HG02588 (cell line): ENCODE results near the gene SMURF1.

Experiments used
- ATAC-seq: cut with Tn5 transposase; IDR thresholded peaks from one replicate; pipeline ENCODE4 v1.9.1; 2021; ENCODE audit warnings: mild to moderate bottlenecking, moderate library complexity; ENCODE audit not compliant: unreplicated experiment

Gene SMURF1

DNA sequence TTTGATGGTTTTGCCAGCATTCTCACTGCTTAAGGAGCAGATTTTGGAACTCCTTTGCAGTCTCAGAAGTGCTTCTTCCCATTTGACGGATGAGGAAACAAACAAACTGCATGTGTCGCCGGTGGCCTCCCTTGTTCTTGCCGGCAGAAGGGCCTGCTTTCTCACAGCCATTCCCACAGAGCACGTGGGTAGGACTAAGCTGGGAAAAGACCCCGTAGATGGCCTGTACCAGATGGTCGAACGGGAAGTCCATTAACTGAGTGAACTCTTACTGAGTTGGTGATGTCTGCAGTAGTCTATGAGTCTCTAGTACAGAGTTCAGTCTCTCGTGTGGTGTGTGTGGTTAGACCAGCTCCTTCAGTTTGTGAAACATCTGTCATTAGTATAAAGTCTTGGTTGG, 133.6 kb downstream of the SMURF1 start:
- no peak for ATAC-seq

DNA sequence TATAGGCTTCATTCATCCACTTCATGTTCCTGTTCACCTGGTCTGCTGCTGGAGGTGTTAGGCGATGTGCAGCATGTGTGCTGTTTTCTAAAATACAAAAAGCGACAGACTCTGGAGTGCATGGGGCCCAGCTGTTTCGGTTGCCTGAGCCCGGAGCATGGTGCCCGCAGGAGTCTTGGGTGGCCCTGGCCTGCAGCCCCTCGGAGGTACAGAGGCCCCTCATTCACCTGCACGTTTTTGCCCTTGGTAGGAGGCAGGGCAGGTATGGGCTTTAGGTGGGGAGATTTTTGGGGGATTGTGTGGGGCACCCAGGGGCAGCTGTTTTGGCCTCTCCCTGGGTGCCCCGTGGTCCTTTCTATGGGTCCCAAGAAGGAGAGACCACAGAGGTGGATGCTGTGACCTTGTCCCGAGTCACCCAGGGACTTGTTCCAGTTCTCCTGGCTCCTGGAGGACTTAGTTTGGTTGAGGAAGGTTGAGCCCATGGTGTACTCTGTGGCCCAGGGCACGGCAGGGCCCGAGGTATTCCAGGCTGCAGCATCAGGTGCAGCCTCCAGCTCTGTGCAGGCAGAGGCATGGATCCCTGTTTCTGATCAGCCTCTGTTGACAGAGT, 134.9 kb downstream of the SMURF1 start:
- ATAC-seq: no peak

DNA sequence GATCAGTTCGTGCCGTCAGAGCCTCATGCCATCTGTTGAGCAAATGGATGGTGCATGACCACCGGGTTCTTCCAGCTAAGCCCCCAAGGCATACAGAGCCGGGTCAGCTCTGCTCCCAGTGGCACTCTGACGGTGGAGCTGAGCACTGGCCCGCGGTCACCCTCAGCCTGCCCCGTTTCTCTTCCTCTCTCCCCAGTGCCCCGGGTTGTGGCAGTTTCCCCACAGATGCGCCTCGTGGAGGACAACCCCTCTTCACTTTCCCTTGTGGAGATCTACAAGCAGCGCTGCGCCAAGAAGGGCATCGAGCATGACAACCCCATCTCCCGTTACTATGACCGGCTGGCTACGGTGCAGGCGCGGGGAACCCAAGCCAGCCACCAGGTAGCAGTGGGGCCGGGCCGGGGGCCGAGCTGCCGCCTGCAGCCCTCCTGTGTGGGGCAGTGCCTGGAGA, 135.7 kb downstream of the SMURF1 start:
- ATAC-seq: no peak

DNA sequence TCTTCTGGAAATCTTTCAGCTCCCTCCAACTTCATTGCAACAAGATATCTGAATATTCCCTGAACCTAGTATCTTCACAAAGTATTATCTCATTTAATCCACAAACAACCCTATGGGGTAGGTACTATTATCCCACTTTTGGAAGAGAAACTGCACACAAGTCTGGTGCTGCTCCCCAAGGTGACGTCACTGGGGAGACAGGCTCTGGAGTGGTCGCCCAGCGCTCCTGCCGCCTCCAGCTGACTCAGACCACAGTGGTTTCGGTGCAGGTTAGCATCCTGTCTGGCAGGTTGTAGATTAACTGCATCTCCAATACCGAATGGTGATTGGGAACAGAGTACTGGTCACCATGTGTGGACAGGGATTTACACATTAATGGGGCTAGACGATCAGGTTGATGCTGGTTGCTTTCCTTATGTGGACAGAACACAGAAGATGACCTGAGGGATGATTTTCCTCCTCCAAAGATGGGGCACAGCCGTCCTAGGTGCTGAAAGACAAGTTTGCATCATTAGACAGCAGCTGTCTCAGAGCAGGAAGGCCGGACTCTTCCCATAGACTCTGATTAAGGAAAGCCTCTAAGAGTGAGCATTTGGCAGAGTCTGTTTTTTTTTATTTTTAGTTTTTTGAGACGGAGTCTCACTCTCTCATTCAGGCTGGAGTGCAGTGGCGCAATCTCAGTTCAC, 137.0 kb downstream of the SMURF1 start:
- no peak for ATAC-seq

DNA sequence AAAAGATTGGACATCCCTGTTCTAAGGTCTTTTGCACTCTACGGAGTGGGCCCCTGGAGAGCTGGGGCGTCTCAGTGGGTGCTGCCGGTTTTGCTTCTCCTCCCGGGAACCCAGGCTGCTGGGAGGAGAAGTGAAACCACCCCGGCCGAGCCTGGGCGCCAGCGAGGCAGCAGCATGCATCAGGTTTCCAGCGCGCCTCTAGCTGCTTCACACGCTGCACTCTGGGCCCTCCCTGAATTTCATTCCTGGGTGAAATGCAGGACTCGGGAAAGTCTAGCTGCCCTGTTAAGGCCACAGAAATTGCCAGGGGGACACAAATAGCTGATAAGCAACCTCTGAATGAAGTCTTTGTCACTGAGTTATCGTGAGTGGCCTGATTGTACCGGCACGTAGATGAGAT, 138.1 kb downstream of the SMURF1 start:
- no peak for ATAC-seq

DNA sequence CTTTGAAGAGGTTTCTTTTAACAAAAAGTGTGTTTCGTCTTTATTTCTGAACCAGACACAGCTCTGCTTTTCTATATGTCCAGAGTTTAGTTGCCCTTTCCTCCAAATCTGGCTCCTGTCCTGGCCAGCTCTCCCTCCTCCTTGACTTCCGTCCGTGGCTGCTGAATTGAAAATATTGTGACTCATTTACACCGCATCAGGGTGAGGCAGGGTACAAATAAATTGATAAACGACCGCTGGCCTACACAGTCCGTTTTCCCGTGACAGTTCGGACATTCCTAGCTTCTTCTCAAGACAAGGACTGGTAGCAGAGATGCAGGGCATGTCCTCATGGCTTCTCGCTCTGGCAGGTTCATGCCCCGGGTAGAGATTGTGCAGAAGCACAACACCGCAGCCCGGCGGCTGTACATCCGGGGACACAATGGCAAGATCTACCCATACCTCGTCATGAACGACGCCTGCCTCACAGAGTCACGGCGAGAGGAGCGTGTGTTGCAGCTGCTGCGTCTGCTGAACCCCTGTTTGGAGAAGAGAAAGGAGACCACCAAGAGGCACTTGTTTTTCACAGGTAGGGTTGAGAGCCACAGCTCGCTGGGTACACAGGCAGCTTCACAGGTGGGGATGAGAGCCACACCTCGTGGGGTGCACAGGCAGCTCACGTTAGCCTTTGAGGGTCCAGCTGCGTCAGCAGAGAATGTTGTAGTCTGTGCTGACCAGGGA, 139.0 kb downstream of the SMURF1 start:
- no peak for ATAC-seq

DNA sequence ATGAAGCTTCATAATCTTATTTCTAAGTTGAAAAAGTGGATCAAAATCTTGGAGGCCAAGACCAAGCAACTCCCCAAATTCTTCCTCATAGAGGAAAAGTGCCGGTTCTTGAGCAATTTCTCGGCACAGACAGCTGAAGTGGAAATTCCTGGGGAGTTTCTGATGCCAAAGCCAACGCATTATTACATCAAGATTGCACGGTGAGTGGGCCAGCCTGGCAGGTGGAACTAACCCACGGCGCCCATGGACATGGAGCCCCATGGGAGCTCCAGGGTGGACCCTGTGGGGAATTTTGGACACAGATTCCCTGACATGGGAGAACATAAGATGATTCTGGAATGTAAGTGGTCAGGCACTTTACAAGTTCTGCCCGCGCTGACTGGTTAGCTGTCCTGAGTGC, 139.7 kb downstream of the SMURF1 start:
- ATAC-seq: no peak

DNA sequence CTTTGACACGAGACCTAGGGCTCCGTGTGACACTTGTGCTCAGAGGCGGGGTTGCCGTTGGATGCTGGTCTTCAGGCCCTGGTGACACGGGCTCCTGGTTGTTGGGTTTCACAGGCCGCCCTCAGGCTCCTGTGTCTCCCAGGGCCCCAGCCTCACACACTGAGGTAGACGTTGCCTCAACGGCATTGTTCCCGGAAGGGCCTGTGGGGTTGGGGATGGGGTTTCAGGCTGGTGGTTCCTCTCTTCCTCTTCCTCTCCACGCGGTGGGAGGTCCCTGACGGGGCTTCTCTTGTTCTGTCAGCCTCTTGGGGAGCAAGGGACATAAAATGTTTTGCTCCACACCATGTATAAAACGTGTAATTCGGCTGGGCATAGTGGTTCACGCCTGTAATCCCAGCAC, 140.5 kb downstream of the SMURF1 start:
- ATAC-seq: no peak

DNA sequence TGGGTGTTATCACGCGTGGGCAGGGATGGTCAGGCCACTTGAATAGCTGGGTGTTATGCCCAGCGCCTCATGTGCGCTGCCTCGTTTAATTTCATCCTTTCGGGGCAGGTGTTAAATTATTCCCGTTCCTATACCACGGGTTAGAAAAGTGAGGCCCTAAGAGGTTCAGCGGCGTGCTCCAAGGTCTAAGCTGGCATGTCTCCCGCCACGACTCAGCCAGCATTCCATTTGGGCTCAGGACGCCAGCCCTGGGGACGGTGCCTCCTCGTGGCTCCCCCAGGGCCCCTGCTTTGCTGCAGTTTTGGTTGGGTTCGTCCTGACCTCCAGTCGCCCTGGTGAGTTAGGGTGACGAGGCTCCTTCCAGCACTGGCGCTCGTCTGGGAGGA, 141.1 kb downstream of the SMURF1 start:
- no peak for ATAC-seq

DNA sequence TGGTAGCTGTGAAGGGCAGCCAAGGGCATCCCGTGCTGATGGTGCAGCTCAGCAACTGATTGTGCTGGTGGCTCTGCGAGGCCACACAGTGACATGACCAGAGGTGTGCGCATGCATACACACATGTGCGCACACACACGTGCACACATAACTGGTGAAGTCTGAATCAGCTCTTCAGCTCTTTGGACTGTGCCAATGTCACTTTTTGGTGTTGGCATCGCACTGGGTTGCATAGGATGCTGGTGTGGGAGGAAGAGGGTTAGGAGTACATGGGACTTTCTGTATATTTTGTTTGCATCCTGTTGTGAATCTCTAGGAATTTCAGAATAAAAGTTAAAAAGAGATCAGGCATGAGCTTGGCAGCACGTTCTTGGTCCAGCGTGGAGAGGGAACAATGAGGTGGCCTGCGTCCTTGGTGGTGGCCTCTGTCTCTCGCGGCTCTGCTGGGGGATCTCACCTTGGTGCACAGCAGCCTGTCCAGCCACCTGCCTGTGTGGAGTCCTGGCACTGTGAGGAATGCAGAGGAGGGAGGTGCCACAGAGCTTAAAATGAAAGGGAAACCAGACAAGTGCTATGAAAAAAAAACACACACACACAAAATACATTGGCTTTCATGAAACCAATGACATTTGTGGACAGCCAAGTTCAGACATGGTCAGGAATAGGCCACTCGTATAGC, 141.6 kb downstream of the SMURF1 start:
- no peak for ATAC-seq

DNA sequence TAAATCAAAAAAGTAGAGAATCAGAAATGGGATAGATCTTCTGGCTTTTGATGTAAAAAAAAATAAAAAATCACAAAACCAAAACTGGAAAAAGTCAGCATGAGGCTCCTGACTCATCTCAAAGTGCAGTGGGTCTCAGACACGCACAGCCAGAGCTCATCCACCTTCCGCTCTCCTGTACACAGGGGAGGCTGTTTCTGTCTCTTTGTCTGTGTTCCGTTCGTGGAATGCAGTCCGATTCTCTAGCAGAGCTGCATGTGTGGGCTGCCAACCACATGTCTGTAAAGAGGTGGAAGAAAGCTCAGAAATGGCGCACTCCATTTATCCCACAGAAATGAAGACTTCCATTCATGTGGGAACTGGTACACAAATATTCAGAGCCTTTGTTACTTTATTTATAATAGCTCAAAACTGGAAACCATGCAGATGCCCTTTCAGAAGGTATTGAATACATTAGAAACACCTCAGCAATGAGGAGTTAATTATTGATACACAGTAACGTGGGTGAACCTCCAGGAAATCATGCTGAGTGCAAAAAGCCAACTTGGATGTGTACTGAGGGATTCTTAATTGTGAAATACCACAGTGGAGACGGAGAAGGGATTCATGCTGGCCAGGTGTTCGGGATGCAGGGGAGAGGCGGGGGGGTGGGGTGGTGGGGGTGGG, 142.3 kb downstream of the SMURF1 start:
- no peak for ATAC-seq

DNA sequence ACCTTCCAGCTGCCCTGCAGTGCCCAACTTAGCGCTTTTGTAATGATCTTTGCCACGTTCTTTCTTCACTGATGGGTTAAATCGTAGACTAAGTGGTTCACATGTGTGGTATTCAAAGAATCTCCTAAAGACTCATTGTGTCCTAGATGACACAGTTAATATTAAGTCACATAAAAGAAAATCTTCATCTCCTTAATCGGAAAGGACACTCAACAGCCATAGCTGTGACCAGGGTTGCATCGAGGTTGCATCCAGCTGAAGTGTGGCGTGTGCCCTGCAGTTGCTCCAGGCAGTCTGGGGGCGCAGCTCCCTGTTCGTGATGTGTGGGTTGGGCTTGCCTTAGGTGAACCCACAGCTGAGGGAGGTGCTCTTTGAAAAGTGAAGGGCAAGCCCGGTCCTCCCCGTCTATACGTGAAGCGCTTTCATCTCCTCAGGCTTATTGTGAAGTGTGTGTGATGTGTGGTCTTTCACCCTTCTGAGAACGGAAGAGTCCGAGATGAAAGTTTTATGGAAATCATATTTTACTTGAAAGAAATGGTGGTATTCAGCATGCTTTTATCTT, 142.9 kb downstream of the SMURF1 start:
- no peak for ATAC-seq

DNA sequence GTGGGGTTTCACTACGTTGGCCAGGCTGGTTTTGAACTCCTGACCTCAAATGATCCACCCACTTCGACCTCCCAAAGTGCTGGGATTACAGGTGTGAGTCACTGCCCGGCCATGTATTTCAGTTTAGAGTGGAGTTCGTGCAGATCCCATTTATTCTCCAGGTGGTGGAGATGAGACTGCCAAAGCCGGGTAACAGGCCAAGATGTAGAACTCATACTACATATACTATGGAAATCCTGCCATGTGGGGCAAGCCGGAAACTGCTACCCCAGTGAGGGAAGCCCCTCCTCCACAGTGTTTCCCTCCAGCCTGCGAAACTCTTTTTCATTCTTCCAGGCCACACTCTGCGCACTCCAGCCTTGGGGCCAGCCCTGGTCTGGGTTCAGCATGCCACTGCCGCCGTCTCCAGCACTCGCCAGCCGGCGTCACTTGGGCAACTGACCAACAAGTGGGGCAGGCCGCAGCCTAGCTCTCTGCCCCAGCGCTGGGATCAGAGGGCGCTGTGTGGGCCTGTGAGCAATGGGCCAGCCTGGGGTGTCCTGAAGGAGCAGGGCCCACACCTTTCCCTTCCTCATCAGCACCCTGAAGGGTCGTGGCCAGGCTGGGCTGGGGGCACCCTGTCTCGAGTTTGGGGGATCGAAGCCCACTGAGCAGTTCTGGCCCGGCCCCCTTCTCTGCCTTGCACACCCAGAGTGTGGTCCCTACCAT, 143.6 kb downstream of the SMURF1 start:
- ATAC-seq: no peak

DNA sequence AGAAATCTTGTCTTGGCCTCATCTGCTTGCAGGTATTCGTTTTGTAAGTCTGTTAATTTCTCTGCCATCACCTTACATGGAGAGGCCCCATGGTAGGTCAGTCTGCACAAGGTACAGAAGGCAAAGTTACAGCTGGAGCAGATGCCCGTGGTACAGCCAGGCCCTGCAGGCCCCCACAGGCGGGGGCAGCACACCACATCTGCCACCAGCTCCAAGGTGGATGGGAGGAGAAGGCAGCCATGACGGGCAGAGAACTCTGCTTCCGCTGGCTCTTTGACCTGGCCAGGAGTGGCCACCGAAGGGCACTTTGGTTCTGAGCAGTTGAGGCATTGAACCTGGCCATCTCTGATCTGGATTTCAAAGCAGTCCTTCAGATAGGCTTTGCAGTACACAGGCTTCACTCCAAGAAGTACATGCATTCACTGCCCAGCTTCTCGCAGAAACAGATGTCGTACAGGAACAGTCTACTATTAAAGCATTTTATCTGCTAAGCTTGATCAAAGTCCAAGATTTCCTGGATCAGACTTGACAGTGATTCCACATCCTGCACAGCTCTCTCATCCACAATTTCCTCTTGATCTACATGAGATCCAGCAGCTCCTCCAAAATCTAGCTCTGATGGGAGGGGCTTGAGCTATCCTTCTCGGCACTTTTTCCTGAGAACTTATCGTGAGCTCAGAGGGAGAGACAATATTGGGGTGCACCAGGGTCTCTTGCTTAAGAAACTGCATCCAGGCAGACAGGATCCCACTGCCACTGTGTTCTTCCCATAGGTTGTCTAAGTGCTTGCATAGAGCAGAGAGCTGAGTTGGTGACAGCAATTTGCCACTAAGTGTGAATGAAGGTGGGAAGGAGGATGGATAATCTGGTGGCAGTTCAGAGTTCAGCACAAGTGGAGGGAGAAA, 144.8 kb downstream of the SMURF1 start:
- no peak for ATAC-seq

DNA sequence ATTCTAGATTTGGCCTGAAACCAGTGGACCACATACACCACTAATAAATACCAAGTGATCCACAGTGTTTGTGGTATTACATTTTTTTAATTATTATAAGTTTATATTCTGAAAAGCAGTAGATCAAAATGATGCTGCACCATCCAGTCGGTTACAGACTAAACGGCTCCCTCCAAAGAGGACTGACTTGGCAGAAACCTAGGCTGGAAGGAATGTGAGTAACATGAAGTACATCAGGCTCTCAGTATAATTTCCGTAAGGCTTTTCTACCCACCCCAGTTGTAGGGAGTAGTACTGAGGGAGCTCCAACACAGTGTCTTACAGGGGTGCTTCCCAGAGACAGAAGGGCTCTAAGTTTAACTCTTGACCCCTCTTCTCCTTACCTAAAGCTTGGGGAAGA, 146.1 kb downstream of the SMURF1 start:
- ATAC-seq: no peak

DNA sequence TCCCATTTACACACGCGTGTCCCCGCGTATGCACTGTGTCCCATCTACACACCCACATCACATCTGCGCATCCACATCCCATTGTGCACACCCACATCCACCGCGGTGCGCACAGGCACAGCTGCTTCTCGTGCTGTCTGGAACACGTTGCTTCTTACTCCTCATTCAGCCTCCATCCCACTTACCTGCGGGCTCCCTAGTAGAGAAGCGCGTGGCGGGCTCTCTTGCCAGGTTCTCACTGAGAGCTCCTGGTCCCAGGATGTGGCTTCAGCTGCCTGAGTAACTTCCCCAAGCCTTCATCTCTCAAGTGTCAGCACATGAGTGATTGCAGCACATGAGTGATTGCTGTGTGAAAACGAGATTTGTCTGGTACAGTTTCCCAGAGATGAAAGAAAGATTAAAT, 147.8 kb downstream of the SMURF1 start:
- no peak for ATAC-seq

DNA sequence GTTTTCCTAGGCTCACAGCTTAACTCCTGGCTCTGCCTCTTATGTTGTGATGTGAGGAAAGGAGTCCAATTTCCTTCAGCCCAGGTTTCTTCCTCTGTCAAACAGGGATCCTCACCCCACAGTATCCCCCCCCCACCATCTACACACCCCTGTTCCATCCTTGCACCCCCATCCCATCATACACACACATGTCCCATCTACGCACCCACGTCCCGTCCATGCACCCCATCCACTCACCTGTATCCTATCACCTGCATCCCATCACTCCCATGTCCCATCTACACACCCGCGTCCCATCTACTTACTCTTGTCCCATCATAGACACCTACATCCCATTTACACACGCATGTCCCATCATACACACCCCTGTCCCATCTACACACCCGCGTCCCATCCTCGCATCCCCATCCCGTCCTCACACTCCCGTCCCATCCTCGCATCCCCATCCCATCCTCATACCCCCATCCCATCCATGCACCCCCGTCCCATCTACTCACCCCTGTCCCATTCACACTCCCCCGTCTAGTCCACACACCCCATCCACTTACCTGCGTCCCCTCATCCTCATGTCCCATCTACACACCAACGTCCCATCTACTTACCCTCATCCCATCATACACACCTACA, 148.3 kb downstream of the SMURF1 start:
- no peak for ATAC-seq

DNA sequence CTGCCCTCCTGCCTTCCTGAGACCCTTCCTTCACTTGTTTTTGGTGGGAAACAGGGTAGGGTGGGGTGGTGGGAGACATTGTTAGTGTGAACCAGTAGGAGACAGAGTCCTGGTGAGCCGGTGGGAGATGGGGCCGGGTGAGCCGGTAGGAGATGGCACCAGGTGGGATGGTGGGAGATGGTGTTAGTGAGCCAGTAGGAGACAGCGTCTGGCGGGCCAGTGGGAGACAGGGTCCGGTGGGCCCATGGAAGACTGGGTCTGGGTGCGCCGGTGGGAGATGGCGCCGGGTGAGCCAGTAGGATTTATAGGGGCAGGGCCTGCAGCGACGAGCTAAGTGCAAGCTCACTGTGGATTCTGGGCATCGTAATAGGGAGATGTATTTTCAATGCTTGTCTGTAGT, 148.8 kb downstream of the SMURF1 start:
- no peak for ATAC-seq
